Measurements from ENCODE around the gene C5orf34.

- TF ChIP-seq CTCF (conservative IDR thresholded peaks at IDR 0.05 in 1 of 2, IDR thresholded peaks at IDR 0.05 in 1 of 2; ENCODE audit: extremely low read depth in 1 of 2, insufficient read depth in 1 of 2, low read depth in 1 of 2, low read length in 2 of 2): no peak
- no peak for TF ChIP-seq EZH2 (IDR thresholded peaks at IDR 0.05; ENCODE audit: borderline replicate concordance, low read length)
Measured at GRCh38 chr5:43485406-43485805, 29.5 kb downstream of the C5orf34 start.

All from mammary epithelial cell (primary cell).